ENCODE results near the gene SMC1B. TPM values are rescaled to one million over a fixed set of nuclear protein-coding genes. Genes with fewer than 3 reads are reported as not detected.

SMC1B gene
- total RNA-seq, 1 donor from 2014 or later = 0.07 TPM

- H3K9me3 Mint-ChIP-seq = peaks cover 9% of the 10 kb centered on the region
- H3K27ac Mint-ChIP-seq = no peak overlapping the region
- peaks cover 6% of the 10 kb centered on the region for H3K27me3 Mint-ChIP-seq
- H3K4me3 Mint-ChIP-seq = no peak overlapping the region
- H3K36me3 Mint-ChIP-seq = peaks cover 13% of the 10 kb centered on the region
- peaks cover 18% of the 10 kb centered on the region for H3K4me1 Mint-ChIP-seq (ENCODE audit: unreplicated experiment)
- DNase-seq (ENCODE audit: extremely low spot score, unreplicated experiment) = no peak
- TF ChIP-seq, protein P1, sequence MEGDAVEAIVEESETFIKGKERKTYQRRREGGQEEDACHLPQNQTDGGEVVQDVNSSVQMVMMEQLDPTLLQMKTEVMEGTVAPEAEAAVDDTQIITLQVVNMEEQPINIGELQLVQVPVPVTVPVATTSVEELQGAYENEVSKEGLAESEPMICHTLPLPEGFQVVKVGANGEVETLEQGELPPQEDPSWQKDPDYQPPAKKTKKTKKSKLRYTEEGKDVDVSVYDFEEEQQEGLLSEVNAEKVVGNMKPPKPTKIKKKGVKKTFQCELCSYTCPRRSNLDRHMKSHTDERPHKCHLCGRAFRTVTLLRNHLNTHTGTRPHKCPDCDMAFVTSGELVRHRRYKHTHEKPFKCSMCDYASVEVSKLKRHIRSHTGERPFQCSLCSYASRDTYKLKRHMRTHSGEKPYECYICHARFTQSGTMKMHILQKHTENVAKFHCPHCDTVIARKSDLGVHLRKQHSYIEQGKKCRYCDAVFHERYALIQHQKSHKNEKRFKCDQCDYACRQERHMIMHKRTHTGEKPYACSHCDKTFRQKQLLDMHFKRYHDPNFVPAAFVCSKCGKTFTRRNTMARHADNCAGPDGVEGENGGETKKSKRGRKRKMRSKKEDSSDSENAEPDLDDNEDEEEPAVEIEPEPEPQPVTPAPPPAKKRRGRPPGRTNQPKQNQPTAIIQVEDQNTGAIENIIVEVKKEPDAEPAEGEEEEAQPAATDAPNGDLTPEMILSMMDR (conservative IDR thresholded peaks at IDR 0.05) = no peak
These were observed 13.0 kb upstream of the SMC1B start for GRCh38 chr22:45426387-45426786.

GRCh38 chr22:45425531-45426265, 12.3 kb upstream of the SMC1B start:
- peaks cover 9% of the 10 kb centered on the region for H3K9me3 Mint-ChIP-seq
- no peak overlapping the region for H3K27ac Mint-ChIP-seq
- peaks cover 6% of the 10 kb centered on the region for H3K27me3 Mint-ChIP-seq
- no peak overlapping the region for H3K4me3 Mint-ChIP-seq
- TF ChIP-seq, protein P1 (conservative IDR thresholded peaks at IDR 0.05) = no peak
- peaks cover 13% of the 10 kb centered on the region for H3K36me3 Mint-ChIP-seq
- DNase-seq (ENCODE audit: extremely low spot score, unreplicated experiment) = no peak
- peaks cover 18% of the 10 kb centered on the region for H3K4me1 Mint-ChIP-seq (ENCODE audit: unreplicated experiment)

DNA sequence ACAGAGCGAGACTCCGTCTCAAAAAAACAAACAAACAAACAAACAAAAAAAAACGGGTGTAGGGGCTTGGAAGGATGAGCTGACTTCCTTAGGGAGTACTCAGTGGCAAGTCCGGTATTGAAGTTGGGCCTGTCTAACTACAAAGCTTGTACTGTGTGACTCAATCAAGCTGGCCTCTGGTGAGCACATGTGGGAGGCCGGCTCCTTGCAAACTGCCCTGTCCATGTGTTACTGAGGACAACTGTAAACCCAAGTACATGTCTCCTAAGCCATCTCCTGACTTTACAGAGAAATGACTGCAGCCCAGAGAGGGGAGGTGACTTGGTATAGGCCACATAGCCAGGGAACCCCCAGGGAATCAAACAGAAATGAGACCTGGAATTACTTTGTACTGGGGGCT, 11.7 kb upstream of the SMC1B start:
- DNase-seq (ENCODE audit: extremely low spot score, unreplicated experiment) = peak; percentile 13
- peaks cover 17% of the 10 kb centered on the region for H3K36me3 Mint-ChIP-seq

DNA sequence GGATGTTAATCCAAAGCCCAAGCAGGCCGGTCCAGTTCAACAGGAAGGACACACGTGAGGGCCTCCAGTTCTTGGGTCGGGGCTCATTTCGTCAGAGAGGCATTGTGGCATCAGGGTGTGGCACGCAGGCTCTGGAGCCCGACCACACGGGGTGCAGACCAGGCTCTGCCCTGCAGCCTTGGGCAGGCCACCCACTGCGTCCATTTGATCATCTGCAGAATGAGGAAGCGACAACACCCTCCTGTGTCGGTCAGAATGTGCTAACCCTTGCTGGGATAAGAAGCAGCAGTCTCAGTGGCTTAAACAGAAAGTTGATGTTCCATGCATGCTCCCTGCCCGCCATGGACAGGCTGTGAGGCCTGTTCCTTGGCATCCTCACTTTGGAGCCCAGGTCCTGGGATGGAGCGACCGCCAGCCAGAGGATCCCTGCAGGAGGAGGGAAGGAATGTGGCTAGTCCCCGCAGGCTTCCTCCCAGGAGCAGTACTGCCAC, 10.9 kb upstream of the SMC1B start:
- TF ChIP-seq, protein P1 (conservative IDR thresholded peaks at IDR 0.05) = no peak
- H3K4me1 Mint-ChIP-seq (ENCODE audit: unreplicated experiment) = peaks cover 18% of the 10 kb centered on the region
- H3K36me3 Mint-ChIP-seq = peaks cover 21% of the 10 kb centered on the region
- peak overlapping the region; percentile 17 for H3K4me3 Mint-ChIP-seq
- H3K9me3 Mint-ChIP-seq = peaks cover 15% of the 10 kb centered on the region
- DNase-seq (ENCODE audit: extremely low spot score, unreplicated experiment) = peak; percentile 65
- H3K27me3 Mint-ChIP-seq = peaks cover 6% of the 10 kb centered on the region
- peak overlapping the region; percentile 93 for H3K27ac Mint-ChIP-seq

More for the DNA sequence above, 11.7 kb upstream of the SMC1B start:
- TF ChIP-seq, protein P1 (conservative IDR thresholded peaks at IDR 0.05) = no peak
- H3K27ac Mint-ChIP-seq = peak overlapping the region; percentile 51
- H3K27me3 Mint-ChIP-seq = peaks cover 6% of the 10 kb centered on the region
- no peak overlapping the region for H3K4me3 Mint-ChIP-seq
- H3K9me3 Mint-ChIP-seq = peaks cover 12% of the 10 kb centered on the region
- H3K4me1 Mint-ChIP-seq (ENCODE audit: unreplicated experiment) = peaks cover 18% of the 10 kb centered on the region

- TF ChIP-seq, protein P1 (conservative IDR thresholded peaks at IDR 0.05) = no peak
- H3K27me3 Mint-ChIP-seq = peaks cover 3% of the 10 kb centered on the region
- peaks cover 28% of the 10 kb centered on the region for H3K36me3 Mint-ChIP-seq
- peak; percentile 29 for DNase-seq (ENCODE audit: extremely low spot score, unreplicated experiment)
- peaks cover 16% of the 10 kb centered on the region for H3K4me1 Mint-ChIP-seq (ENCODE audit: unreplicated experiment)
- no peak overlapping the region for H3K4me3 Mint-ChIP-seq
- peaks cover 15% of the 10 kb centered on the region for H3K9me3 Mint-ChIP-seq
- peak overlapping the region; percentile 93 for H3K27ac Mint-ChIP-seq
These were observed 10.1 kb upstream of the SMC1B start for GRCh38 chr22:45423524-45423923.

All from type B pancreatic cell (in vitro differentiated cells).